SK-N-SH treated with all-trans-retinoic acid at 6 μM for 48 hours (cell line): Measurements from ENCODE around the gene GSE1.

Experiments
- CSRNP3 ChIP-seq: fragments of 250-450 bp; sonication (Bioruptor Pico); IDR thresholded peaks from 2 replicates; pipeline ENCODE4 v1.5.1; 2021; ENCODE audit warnings: mild to moderate bottlenecking, moderate library complexity
- ISL1 ChIP-seq: fragments of 250-450 bp; sonication (Bioruptor Pico); IDR thresholded peaks from 2 replicates; pipeline ENCODE4 v2.1.2; 2022; ENCODE audit warnings: mild to moderate bottlenecking, moderate library complexity
- ZC3H10 ChIP-seq: fragments of 250-450 bp; sonication (Bioruptor Pico); IDR thresholded peaks from 2 replicates; pipeline ENCODE4 v1.5.1; 2021; ENCODE audit warnings: mild to moderate bottlenecking, moderate library complexity

GRCh38 chr16:85604145-85604705 lies 8.9 kb upstream of the GSE1 start:
- TF ChIP-seq ISL1 (CRISPR knock-in tag) (no peak), ZC3H10 (no peak), CSRNP3 (CRISPR knock-in tag) (no peak)
